HG03432 (cell line): ENCODE data around the gene ZBTB46.
"Not testable (repeated sequence)": the region's sequence is repeated elsewhere in the genome, so short reads cannot be mapped to it uniquely, and the experiment has no call there.

ENCODE experiments used
- ATAC-seq: cut with Tn5 transposase; IDR thresholded peaks from one replicate; pipeline ENCODE4 v1.9.1; 2021; ENCODE audit warnings: mild to moderate bottlenecking, moderate library complexity; ENCODE audit not compliant: unreplicated experiment

The ZBTB46 gene, protein sequence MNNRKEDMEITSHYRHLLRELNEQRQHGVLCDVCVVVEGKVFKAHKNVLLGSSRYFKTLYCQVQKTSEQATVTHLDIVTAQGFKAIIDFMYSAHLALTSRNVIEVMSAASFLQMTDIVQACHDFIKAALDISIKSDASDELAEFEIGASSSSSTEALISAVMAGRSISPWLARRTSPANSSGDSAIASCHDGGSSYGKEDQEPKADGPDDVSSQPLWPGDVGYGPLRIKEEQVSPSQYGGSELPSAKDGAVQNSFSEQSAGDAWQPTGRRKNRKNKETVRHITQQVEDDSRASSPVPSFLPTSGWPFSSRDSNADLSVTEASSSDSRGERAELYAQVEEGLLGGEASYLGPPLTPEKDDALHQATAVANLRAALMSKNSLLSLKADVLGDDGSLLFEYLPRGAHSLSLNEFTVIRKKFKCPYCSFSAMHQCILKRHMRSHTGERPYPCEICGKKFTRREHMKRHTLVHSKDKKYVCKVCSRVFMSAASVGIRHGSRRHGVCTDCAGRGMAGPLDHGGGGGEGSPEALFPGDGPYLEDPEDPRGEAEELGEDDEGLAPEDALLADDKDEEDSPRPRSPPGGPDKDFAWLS

DNA sequence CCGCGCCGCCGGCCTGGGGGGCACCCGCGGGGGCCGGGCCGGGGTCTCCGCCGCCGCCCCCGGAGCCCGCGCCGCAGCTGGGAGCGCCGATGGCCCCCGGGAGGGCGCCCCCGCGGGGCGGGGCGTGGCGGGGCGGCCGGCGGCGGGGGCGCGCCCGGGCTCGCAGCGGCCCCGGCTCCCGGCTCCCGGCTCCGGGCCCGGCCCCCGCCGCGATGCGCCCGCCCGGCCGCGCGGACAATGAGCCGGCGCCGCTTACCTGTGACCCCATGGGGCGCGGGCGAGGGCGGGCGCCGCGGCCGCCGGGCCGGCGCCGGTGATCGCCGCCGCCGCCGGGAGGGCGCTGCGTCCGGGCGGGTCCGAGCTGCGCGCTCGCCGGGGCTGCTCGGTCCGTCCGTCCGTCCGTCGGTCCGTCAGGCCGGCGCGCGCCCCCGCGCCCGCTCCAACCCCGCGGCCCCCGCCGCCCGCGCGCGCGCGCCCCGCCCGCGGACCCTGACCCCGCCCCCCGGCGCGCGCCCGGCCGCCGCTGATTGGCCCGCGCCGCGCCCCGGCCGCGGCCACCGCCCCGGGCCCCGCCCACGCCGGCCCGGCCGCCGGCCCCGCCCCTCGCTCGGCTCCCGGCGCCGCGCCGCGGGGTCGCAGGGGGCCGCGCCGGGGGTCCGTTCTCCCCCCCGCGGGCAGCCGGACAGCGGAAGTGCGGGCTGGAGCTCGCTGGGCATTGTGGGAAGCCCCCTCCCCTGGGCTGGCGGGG is at the start of gene ZBTB46:
Gene ZBTB46 (minus strand): TSS at position 424 of the 748 bp plus-strand sequence. CDS start 40,507 bp downstream, outside the sequence.
- peak; percentile 58 for ATAC-seq

DNA sequence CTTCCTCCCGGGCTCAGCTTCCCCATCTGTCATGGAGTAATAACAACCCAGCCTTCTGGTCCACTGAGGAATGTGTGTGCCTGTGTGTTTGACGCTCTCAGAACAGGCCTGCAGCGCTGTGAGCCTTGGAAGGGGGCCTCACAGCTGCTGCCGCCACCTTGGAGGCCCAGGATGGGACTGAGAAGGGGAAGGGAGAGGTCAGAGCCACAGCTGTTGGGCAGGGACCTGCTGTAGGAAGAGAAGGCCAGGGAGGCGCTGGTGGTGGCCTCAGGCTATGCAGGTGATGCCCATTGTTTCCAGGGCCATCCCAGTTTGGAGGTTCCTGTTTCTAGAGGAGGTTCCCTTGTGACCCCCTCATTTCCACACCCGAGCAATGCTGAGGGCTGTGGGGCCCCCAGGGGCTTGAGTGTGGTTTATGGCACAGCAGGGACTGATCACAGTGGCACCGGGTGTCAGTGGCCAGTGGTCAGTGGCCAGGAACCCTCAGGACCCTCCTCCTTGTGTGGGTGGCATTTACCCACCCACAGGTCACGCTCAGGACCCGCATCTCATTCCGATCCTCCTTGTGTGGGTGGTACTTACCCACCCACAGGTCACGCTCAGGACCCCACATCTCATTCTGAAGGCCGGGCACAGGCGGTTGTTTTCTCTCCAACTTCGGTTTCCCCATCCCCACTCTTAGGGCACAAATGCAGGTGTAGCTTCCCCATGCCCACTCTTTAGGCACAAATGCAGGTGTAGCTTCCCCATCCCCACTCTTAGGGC is 48.0 kb upstream of the ZBTB46 start:
- ATAC-seq = no peak

DNA sequence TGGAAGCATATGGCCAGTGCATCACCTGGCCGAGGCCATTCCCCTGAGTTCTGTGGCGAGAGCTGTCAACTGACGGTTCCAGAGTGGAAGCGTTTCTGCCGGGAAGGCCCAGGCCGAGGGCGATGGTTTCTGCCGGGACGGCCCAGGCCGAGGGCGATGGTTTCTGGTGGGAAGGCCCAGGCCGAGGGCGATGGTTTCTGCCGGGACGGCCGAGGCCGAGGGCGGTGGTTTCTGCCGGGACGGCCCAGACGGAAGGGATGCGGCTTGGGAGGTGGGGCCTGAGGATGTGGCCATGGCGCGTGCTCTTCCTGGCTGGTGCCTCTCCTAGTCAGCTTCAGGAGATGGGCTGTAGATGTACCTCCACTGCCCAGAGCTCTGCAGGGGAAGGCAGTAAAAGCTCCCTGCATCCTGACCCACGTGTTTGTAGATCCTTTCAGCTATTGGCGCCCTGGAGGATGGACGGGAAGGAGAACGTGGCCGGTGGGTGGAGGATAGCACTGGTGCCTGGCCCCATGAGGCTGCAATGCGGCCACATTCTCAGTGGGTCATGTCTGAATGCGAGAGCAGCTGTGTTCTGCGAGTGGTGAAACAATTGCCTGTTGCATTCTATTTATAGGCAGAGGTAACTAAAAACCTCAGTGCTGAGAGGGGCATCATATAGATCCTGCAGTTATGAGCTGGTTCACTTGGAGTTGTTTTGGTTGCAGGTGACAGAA is 46.8 kb upstream of the ZBTB46 start:
- no peak for ATAC-seq

DNA sequence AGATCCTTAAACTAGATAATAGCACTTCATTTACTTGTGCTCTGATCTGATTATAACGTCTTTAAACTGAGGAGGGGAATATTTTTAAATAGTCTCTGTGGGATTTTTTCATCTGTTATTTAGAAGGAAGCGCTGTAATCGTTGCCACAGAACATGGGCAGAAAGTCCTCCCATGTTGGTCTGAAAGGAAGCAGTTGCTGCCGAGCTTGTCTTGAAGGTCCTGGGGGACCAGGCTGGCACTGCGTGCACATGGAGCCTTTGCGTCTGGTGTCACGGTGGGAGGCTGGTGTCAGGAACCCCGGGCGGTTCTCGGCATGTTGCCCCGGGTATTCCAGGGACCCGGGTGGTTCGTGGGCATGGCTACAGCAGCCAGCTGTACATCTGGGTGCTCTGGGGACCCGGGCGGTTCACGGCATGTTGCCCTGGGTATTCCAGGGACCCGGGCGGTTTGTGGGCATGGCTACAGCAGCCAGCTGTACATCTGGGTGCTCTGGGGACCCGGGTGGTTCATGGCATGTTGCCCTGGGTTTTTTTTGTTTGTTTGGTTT is 45.5 kb upstream of the ZBTB46 start:
- ATAC-seq = no peak

DNA sequence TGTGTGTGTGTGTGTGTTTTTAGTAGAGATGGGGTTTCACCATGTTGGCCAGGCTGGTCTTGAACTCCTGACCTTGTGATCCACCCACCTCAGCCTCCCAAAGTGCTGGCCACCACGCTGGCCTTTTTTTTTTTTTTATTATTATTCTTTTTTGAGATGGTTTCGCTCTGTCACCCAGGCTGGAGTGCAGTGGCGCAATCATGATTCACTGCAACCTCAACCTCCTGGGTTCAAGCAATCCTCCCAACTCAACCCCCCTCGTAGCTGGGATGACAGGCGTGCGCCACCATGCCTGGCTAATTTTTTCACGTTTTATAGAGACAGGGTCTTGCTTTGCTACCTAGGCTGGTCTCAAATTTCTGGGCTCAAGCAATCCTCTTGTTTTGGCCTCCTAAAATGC is 43.2 kb upstream of the ZBTB46 start:
- ATAC-seq = not testable (repeated sequence)

DNA sequence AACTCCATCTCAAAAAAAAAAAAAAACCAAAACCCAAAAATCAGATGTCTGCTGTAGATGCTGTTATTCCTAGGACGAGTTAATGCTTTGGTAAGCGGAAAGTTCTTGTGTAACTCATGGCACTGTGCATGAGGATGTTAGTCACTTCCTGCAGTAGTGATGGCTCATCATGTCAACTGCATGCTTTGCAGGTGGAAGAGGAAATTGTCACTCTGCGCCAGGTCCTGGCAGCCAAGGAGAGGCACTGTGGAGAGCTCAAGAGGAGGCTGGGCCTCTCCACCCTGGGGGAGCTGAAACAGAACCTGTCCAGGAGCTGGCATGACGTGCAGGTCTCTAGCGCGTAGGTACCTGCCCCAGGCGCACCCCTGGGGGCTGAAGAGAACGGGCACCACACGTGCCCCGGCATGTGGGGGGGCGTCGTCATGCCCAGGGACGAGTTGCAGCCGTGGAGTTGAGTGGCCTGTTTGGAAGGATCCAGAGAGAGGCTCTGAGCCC is 42.5 kb upstream of the ZBTB46 start:
- ATAC-seq = no peak

DNA sequence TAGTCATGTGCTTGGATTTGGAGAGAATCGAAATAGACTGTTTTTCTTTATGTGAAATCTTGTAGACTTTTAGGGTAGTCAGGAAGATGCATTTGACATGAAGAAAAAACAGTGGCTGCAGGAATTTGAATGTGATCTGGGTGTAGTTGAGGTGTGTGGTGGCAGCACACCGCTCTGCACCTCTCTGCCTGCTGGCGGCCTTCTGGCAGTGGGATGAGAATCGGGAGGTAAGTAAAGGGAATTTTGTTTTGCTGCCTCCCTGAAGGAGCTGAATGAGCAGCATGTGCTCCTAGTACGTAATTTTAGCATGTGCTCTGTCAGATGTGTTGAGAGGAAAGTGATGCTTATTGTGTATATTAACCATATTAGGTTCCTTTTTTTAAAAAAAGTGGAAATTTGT is 37.2 kb upstream of the ZBTB46 start:
- no peak for ATAC-seq

DNA sequence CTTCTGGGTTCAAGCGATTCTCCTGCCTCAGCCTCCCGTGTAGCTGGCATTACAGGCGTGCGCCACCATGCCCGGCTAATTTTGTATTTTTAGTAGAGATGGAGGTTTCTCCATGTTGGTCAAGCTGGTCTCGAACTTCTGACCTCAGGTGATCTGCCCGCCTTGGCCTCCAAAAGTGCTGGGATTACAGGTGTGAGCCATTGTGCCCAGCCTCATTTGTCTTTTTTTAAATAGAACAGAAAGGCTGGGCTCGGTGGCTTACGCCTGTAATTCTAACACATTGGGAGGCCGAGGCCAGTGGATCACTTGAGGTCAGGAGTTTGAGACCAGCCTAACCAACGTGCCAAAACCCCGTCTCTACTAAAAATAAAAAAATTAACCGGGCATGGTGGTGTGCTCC is 36.0 kb upstream of the ZBTB46 start:
- not testable (repeated sequence) for ATAC-seq

DNA sequence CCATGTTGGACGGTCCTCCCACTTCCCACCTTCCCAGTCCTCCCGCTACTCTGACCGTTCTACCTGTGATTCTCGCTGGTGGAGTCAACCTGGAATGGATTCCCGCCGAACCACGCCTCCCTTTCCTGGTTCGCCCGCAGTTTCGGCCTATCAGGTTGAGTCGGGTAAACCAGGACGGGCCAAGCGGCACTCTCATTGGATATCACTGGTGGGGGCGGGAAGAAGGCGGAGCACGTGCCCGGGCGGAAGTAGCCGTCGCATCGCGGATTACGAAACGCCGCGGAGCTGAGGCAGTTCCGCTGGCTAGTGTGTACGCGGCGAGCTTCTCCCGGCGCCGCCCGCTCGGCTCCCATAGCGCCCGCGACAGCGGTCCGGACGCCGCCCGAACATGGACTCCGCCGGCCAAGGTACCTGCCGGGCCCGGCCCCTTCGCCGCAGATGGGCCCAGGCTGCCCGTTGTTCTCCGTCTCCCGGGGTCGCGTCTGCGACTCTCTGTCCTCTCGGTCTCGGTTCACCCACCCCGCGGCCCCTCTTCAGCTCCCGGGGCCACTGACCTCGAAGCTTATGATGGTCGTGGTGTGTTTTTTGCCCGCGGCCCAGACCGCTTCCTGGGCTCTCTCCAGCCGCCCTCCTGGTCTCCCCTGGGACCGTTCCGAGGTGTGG is 34.0 kb upstream of the ZBTB46 start, which contains the start of gene TPD52L2:
Gene TPD52L2 (plus strand): TSS at position 293 of the 663 bp plus-strand sequence. CDS start 96 bp downstream, at position 389.
- peak; percentile 64 for ATAC-seq

DNA sequence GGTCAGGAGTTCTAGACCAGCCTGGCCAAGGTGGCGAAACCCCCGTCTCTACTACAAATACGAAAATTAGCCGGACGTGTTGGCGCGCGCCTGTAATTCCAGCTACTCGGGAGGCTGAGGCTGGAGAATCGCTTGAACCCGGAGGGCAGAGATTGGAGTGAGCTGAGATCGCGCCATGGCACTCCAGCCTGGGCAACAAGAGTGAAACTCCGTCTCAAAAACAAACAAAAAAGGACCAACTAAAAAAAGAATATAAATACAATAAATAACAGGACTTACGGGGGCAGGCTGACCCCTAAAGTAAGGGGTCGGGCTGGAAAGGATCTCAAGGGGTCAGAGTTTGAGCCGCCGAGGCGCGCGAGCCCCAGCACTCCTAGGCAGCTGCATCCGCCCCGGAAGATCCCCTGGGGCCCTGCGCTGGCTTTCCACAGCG is 33.5 kb upstream of the ZBTB46 start:
- no peak for ATAC-seq

DNA sequence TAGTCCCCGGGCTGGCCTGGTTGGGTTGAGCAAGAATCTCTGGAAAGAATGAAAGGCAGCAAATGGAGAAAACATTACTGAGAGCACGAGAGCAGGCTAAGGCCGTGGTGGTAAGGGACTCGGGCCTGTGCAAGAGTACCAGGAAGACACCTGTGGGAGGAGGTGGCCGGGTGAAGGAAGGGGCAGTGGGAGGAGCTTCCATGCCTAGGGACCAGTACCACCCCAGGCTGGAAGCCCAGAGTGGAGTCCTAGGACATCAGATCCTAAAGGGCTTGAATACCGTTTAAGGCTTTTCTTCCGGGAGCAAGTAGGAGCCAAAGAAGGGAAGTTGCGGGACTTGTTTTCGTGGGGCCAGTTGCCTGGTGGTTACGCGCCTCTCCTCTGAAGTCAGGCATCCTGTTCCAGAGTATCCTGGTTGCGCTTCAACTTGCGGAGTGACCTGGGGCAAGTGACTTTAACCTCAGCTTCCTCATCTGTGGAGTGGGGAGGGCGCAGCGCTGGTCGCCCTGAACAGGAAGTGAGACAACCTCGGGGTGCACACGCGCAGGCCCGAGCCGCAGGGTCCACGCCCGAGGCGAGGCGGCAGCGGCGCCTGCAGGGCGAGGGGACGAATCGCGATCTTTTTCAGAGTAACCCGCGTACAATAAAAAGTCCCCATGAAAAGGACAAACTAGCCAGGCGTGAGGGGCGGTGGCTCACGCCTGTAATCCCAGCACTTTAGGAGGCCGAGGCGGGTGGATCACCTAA is 32.9 kb upstream of the ZBTB46 start:
- ATAC-seq = peak; percentile 68

DNA sequence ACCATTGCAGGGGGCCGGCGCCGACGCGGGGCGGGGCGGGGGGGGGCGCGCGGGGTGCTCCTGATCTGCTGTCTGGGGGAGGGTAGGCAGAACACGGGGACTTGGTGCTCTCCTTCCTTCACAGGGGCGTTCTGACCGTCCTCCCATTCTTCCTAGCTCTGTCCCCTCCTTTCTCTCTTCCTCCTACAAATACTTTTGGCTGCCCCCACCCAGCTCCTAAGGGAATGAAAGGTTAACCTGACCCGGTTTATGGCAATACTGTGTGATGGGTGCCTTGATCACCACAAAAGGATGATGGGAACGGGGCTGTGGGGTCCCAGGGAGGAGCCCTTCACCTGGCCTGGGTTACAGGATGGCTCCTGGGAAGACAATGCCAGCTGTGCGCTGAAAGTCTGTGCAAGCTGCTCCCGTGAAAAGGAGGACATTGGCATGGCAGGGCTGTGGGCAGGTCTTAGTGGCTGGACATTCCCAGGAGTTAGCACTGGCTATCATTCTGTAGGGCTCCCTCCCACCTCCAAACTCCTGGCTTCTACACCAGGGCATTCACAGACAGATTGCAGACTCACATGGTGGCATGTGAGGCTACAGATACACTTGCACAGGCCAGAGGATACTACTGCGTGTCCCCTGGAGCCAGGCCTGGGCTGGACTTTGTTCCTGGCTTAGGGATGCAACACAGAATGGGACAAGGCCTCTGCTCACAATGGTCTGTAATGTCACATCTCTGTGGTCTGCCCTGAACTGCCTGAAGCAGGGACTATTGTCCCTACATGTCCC is 32.1 kb upstream of the ZBTB46 start:
- ATAC-seq = no peak

DNA sequence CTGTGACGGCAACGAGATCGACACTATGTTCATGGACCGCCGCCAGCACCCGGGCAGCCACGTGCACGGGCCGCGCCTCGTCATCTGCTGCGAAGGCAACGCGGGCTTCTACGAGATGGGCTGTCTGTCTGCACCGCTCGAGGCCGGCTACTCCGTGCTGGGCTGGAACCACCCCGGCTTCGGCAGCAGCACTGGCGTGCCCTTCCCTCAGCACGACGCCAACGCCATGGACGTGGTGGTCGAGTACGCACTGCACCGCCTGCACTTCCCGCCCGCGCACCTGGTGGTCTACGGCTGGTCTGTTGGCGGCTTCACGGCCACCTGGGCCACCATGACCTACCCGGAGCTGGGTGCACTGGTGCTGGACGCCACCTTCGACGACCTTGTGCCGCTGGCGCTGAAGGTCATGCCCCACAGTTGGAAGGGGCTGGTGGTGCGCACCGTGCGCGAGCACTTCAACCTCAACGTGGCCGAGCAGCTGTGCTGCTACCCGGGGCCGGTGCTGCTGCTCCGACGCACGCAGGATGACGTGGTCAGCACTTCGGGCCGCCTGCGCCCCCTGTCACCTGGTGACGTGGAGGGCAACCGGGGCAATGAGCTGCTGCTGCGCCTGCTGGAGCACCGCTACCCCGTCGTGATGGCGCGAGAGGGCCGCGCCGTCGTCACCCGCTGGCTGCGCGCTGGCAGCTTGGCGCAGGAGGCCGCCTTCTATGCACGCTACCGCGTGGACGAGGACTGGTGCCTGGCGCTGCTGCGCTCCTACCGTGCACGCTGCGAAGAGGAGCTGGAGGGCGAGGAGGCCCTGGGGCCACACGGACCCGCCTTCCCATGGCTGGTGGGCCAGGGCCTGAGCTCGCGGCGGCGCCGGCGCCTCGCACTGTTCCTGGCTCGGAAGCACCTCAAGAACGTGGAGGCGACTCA is 31.2 kb upstream of the ZBTB46 start:
- no peak for ATAC-seq

DNA sequence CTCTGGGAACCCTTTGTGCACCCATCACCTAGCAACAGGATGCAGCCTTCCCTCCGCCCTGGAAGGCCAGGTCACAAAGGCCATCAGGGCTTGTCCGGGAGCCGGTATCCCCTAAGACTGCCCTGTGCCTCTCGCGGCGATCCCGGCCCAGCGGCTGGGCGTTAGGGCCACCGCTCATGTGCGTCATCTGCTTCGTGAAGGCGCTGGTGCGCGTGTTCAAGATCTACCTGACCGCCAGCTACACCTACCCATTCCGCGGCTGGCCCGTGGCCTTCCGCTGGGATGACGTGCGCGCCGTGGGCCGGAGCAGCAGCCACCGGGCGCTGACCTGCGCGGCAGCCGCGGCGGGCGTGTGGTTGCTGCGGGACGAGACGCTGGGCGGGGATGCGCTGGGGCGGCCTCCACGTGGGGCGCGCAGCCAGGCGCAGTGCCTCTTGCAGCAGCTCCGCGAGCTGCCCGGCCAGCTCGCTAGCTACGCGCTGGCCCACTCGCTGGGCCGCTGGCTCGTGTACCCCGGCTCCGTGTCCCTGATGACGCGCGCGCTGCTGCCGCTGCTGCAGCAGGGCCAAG is 30.4 kb upstream of the ZBTB46 start, which contains the start of gene ABHD16B:
Gene ABHD16B (plus strand): TSS at position 134 of the 570 bp plus-strand sequence. CDS start 43 bp downstream, at position 177.
- ATAC-seq = no peak

DNA sequence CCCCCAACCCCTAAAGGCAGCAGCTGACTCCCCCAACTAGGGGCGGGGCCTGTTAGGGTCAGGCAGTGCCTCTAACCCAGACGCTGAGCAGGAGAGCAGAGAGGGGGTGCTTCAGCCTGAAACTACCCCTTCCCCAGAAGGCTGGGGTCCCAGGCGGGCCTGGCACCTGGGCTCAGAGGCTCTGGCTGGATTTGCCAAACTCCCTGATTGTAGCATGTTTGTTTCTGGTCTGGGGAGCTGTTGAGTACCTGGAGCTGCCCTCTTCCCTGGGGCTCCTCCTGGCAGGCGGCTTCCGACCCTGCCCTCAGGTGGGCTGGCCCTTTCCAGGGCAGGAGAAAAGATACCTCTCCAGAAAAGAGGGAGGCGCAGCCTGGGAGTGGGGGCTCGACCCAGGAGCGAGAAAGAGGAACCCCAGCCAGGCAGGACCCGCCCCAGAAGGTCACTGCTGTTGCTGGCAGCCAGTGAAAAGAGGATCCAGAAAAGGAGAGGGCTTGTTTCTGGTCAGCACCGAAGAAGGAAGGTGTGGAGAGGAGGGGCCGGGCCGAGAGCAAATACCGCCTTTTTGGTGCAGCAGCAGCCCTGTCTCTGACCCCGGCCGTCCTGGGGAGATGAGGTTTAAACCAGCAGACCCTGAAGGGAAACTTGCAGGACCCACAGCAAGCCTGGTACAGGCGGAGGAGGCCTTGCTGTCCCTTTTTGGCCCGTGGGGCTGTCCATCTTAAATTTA is 29.4 kb upstream of the ZBTB46 start:
- ATAC-seq = no peak
